Measurements from ENCODE around the gene AFF2.

GRCh38 chrX:148904421-148905111 lies 404.1 kb downstream of the AFF2 start:
- TF ChIP-seq CTCF (IDR thresholded peaks at IDR 0.05): no peak
- no peak for TF ChIP-seq POLR2A (IDR thresholded peaks at IDR 0.05)

Measured in testis (tissue), 2 donors.